DMS79 (cell line): ENCODE results near the gene ANKRD30B.
"Not testable (repeated sequence)": the region's sequence is repeated elsewhere in the genome, so short reads cannot be mapped to it uniquely, and the experiment has no call there.

Experiments used
- DNase-seq: peaks from one replicate; lab custom pipeline; 2025; lab: John Stamatoyannopoulos, UW

ANKRD30B gene

DNA sequence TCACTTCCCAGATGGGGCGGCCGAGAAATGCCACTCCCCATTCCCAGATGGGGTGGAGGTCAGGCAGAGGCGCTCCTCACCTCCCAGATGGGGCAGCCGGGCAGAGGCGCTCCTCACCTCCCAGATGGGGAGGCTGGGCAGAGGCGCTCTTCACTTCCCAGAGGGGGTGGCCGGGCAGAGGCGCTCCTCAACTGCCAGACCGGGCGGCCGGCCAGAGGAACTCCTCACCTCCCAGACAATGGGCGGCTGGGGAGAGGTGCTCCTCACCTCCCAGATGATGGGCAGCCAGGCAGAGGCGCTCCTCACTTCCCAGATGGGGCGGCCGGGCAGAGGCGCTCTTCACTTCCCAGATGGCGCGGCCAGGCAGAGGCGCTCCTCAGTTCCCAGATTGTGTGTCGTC is 108.3 kb downstream of the ANKRD30B start:
- DNase-seq: not testable (repeated sequence)

GRCh38 chr18:14858514-14858913 is 110.5 kb downstream of the ANKRD30B start:
- DNase-seq: not testable (repeated sequence)

DNA sequence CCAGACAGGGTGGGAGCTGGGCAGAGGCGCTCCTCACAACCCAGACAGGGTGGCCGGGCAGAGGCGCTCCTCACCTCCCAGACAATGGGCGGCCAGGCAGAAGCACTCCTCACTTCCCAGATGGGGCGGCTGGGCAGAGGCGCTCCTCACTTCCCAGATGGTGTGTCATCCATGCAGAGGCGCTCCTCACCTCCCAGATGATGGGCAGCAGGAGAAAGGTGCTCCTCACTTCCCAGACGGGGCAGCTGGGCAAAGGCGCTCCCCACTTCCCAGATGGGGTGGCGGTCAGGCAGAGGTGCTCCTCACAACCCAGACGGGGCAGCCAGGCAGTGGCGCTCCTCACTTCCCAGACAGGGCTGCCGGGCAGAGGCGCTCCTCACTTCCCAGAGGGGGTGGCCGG is 112.0 kb downstream of the ANKRD30B start:
- not testable (repeated sequence) for DNase-seq

DNA sequence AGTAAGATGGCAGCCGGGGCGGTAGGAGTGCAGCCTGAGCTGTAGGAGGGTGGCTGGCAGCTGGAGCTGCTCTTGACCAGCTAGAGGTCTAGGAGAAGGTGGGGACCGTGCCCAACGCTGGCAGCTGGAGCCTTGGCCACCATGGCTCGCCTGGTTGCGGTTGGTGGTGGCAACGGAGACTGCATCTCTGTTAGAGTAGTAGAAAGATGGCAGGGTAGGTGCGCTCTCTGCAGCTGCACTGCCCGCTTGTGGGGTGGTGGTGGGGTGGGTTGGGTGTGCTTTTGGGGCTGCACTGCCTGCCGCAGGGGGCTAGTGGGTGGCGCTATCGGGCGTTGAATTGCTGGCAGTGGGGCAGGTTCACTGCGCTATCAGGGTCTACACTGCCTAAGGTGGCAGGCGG is 118.5 kb downstream of the ANKRD30B start:
- not testable (repeated sequence) for DNase-seq

GRCh38 chr18:14867988-14868387 is 120.0 kb downstream of the ANKRD30B start:
- not testable (repeated sequence) for DNase-seq

DNA sequence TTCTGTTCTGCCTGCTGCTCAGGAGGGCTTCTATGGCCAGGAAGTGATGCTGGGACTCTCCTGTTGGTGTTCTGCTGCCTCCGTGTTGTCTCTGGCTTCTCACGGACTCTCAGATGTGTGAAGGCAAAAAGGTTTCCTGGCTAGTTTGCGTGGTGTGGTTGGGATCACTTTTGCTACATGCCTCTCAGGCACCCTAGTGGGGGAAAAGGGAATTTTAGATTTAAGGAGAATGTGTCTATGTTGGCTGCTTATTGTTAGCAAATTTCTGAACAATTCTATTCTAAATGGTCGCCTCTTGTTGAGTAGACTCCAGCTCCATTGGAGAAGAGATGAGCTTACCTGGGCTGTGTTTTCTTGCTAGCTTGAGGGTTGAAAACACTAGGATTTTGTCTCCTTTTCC is 120.9 kb downstream of the ANKRD30B start:
- DNase-seq: not testable (repeated sequence)

DNA sequence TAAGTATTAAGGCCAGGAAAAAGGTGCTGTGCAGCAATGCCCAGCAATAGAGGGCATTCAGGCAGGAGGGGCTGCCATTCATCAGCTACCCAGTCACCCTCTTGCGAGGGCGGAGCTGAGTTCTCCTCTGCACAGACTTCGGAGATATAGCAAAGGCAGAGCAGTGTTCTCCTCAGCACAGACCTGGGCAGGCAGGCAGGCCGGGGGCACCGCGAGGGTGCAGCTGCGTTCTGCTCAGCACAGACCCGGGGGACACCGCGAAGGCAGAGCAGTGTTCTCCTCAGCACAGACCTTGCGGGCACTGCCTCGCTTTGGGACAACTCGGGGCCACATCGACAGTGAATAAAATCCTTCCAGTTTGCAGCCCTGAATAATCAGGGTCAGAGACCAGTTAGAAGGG is 130.9 kb downstream of the ANKRD30B start:
- not testable (repeated sequence) for DNase-seq

GRCh38 chr18:14900435-14900834 is 152.5 kb downstream of the ANKRD30B start:
- DNase-seq: no peak
